Karpas-422 (cell line): ENCODE results near the gene RNU1-1. TPM values are rescaled to one million over a fixed set of nuclear protein-coding genes. Genes with fewer than 3 reads are reported as not detected.
"Not testable (repeated sequence)": the region's sequence is repeated elsewhere in the genome, so short reads cannot be mapped to it uniquely, and the experiment has no call there.

Experiments
- DNase-seq: peaks from one replicate; pipeline ENCODE4 v3.0.0-alpha.2; 2015
- H2AFZ ChIP-seq: fragments of 200-600 bp; sonication (generic); 2 replicates; pipeline ENCODE4 v1.6.1; 2014; ENCODE audit warnings: antibody characterized with exemption, low read length, mixed read lengths
- H3K27ac ChIP-seq: fragments of 200-600 bp; sonication (generic); 2 replicates; pipeline ENCODE4 v1.5.1; 2014; ENCODE audit warnings: mild to moderate bottlenecking, low read length, moderate library complexity
- H3K27me3 ChIP-seq: fragments of 200-600 bp; sonication (generic); 2 replicates; pipeline ENCODE4 v1.6.1; 2014; ENCODE audit warnings: low read length, mixed read lengths
- H3K36me3 ChIP-seq: fragments of 200-600 bp; sonication (generic); 2 replicates; pipeline ENCODE4 v1.6.1; 2014; ENCODE audit warnings: low read length, mixed read lengths; ENCODE audit not compliant: insufficient read depth
- H3K4me1 ChIP-seq: fragments of 200-600 bp; sonication (generic); 2 replicates; pipeline ENCODE4 v1.6.1; 2014; ENCODE audit warnings: mild to moderate bottlenecking, low read length, mixed read lengths
- H3K4me2 ChIP-seq: fragments of 200-600 bp; sonication (generic); 2 replicates; pipeline ENCODE4 v1.6.1; 2014; ENCODE audit warnings: low read length, low read depth, mild to moderate bottlenecking; ENCODE audit not compliant: poor library complexity, severe bottlenecking
- H3K4me3 ChIP-seq: fragments of 200-600 bp; sonication (generic); 2 replicates; pipeline ENCODE4 v1.5.1; 2014; ENCODE audit warnings: mild to moderate bottlenecking, antibody characterized with exemption, low read length, mixed read lengths
- H3K79me2 ChIP-seq: fragments of 200-600 bp; sonication (generic); 2 replicates; pipeline ENCODE4 v1.6.1; 2014; ENCODE audit warnings: mild to moderate bottlenecking, low read length, mixed read lengths
- H3K9ac ChIP-seq: fragments of 200-600 bp; sonication (generic); 2 replicates; pipeline ENCODE4 v1.6.0; 2014; ENCODE audit warnings: low read length
- H3K9me2 ChIP-seq: fragments of 200-600 bp; sonication (generic), shearing (Covaris generic); replicated peaks from 2 replicates; pipeline ENCODE4 v1.6.0; 2014; ENCODE audit warnings: mild to moderate bottlenecking, low read length, moderate library complexity; ENCODE audit not compliant: insufficient read depth
- H3K9me3 ChIP-seq: fragments of 300-700, 200-600 bp; sonication (generic); 2 replicates; pipeline ENCODE4 v1.6.1; 2014; ENCODE audit warnings: low read length, mixed read lengths
- H4K20me1 ChIP-seq: fragments of 200-600 bp; sonication (generic); 2 replicates; pipeline ENCODE4 v1.6.1; 2014; ENCODE audit warnings: mild to moderate bottlenecking, antibody characterized with exemption, low read length, low read depth; ENCODE audit not compliant: insufficient read depth
- total RNA-seq: library from RNA; depleted of rRNA; stranded (reverse); fragments of >200 nt; shearing (Covaris generic); gene quantifications from 2 replicates; pipeline ENCODE4 v1.2.3, GENCODE V29; 2014; ENCODE audit warnings: low replicate concordance

Gene RNU1-1
- total RNA-seq, 1 experiment from 2014 or later, result under 0.01 TPM

- H3K9me3 ChIP-seq, H3K4me2 ChIP-seq, H3K79me2 ChIP-seq, H3K36me3 ChIP-seq, H3K27me3 ChIP-seq, H2AFZ ChIP-seq, DNase-seq, H3K4me1 ChIP-seq, H4K20me1 ChIP-seq, H3K9ac ChIP-seq, H3K27ac ChIP-seq, H3K4me3 ChIP-seq, H3K9me2 ChIP-seq: not testable (repeated sequence)
Observed at GRCh38 chr1:16505870-16506269, 8.2 kb downstream of the RNU1-1 start.

- Histone ChIP-seq H4K20me1 (no peaks in the 10 kb centered on the region), H3K36me3 (no peaks in the 10 kb centered on the region; the same call in 1 of the 2 replicates), H3K4me3 (no peak overlapping the region), H3K79me2 (no peaks in the 10 kb centered on the region), H3K9me3 (no peaks in the 10 kb centered on the region; the same call in 1 of the 2 replicates), H3K27ac (no peak overlapping the region), H3K27me3 (no peaks in the 10 kb centered on the region), H3K4me2 (no peak overlapping the region), H3K4me1 (peaks cover 9% of the 10 kb centered on the region), H3K9ac (no peak overlapping the region), H3K9me2 (no peaks in the 10 kb centered on the region), H2AFZ (no peak overlapping the region)
- no peak for DNase-seq
Observed at GRCh38 chr1:16503494-16503893, 10.6 kb downstream of the RNU1-1 start.

- peaks cover 11% of the 10 kb centered on the region for H3K4me1 ChIP-seq
- not testable (repeated sequence) for H3K9me3 ChIP-seq, H3K4me3 ChIP-seq, H3K79me2 ChIP-seq, H3K27me3 ChIP-seq, DNase-seq, H3K36me3 ChIP-seq, H3K9me2 ChIP-seq, H2AFZ ChIP-seq, H3K27ac ChIP-seq, H3K9ac ChIP-seq, H3K4me2 ChIP-seq, H4K20me1 ChIP-seq
Observed at GRCh38 chr1:16501446-16501845, 12.6 kb downstream of the RNU1-1 start.

- H3K79me2 ChIP-seq, H3K9ac ChIP-seq, H3K36me3 ChIP-seq, H3K4me3 ChIP-seq, DNase-seq, H4K20me1 ChIP-seq, H3K9me3 ChIP-seq, H3K27me3 ChIP-seq, H2AFZ ChIP-seq, H3K27ac ChIP-seq, H3K9me2 ChIP-seq, H3K4me2 ChIP-seq: not testable (repeated sequence)
- peaks cover 11% of the 10 kb centered on the region for H3K4me1 ChIP-seq
Observed at GRCh38 chr1:16500975-16501374, 13.1 kb downstream of the RNU1-1 start.

- not testable (repeated sequence) for H3K9ac ChIP-seq, H3K36me3 ChIP-seq, DNase-seq, H3K4me3 ChIP-seq, H3K4me2 ChIP-seq, H2AFZ ChIP-seq, H3K27ac ChIP-seq, H3K79me2 ChIP-seq, H4K20me1 ChIP-seq, H3K9me2 ChIP-seq, H3K9me3 ChIP-seq, H3K27me3 ChIP-seq
- peaks cover 11% of the 10 kb centered on the region for H3K4me1 ChIP-seq
Observed at GRCh38 chr1:16500466-16500865, 13.6 kb downstream of the RNU1-1 start.

- H3K4me3 ChIP-seq, result peak overlapping the region; percentile 89
- H3K36me3 ChIP-seq, result no peaks in the 10 kb centered on the region
- H4K20me1 ChIP-seq, result no peaks in the 10 kb centered on the region
- peak overlapping the region; percentile 78; the same call in 1 of the 2 replicates for H2AFZ ChIP-seq
- H3K27me3 ChIP-seq, result no peaks in the 10 kb centered on the region
- no peaks in the 10 kb centered on the region for H3K9me2 ChIP-seq
- peak; percentile 94 for DNase-seq
- peaks cover 11% of the 10 kb centered on the region for H3K4me1 ChIP-seq
- H3K9me3 ChIP-seq, result no peaks in the 10 kb centered on the region
- H3K27ac ChIP-seq, result no peak overlapping the region
- peak overlapping the region; percentile 80 for H3K9ac ChIP-seq
- peak overlapping the region; percentile 99 for H3K4me2 ChIP-seq
- H3K79me2 ChIP-seq, result no peaks in the 10 kb centered on the region
Observed at GRCh38 chr1:16498573-16499413, 15.3 kb downstream of the RNU1-1 start.

- H3K79me2 ChIP-seq, H3K9me3 ChIP-seq, DNase-seq, H3K36me3 ChIP-seq, H4K20me1 ChIP-seq, H2AFZ ChIP-seq, H3K27me3 ChIP-seq, H3K27ac ChIP-seq, H3K9me2 ChIP-seq: not testable (repeated sequence)
- Histone ChIP-seq H3K4me2 (peak overlapping the region; percentile 99), H3K4me3 (peak overlapping the region; percentile 89), H3K4me1 (peaks cover 11% of the 10 kb centered on the region), H3K9ac (peak overlapping the region; percentile 80; the same call in 1 of the 2 replicates)
Observed at GRCh38 chr1:16498047-16498446, 16.0 kb downstream of the RNU1-1 start.

GRCh38 chr1:16497474-16497904 lies 16.6 kb downstream of the RNU1-1 start:
- not testable (repeated sequence) for H3K9me2 ChIP-seq, H3K27ac ChIP-seq, H3K9ac ChIP-seq, H3K79me2 ChIP-seq, H2AFZ ChIP-seq, H4K20me1 ChIP-seq, H3K27me3 ChIP-seq, H3K9me3 ChIP-seq, H3K4me2 ChIP-seq, H3K36me3 ChIP-seq, H3K4me3 ChIP-seq
- peak; percentile 53 for DNase-seq
- H3K4me1 ChIP-seq, result peaks cover 11% of the 10 kb centered on the region
